ENCODE results near the gene ACTBL2.

Gene ACTBL2

GRCh38 chr5:57503433-57503832 lies 20.8 kb upstream of the ACTBL2 start:
- no peak overlapping the region for H3K4me3 ChIP-seq (replicated peaks; ENCODE audit: low read depth, low read length)
- no peak for TF ChIP-seq CTCF (IDR thresholded peaks at IDR 0.05; ENCODE audit: low read depth, low read length, missing control alignments)
- DNase-seq (ENCODE audit: extremely low read depth, low read depth) = no peak

GRCh38 chr5:57501414-57502201 lies 19.0 kb upstream of the ACTBL2 start:
- DNase-seq (ENCODE audit: extremely low read depth, low read depth) = no peak
- no peak overlapping the region for H3K4me3 ChIP-seq (replicated peaks; ENCODE audit: low read depth, low read length)
- no peak for TF ChIP-seq CTCF (IDR thresholded peaks at IDR 0.05; ENCODE audit: low read depth, low read length, missing control alignments)

- DNase-seq (ENCODE audit: extremely low read depth, low read depth) = peak; percentile 63
- peak; percentile 68 for TF ChIP-seq CTCF (IDR thresholded peaks at IDR 0.05; ENCODE audit: low read depth, low read length, missing control alignments)
- H3K4me3 ChIP-seq (replicated peaks; ENCODE audit: low read depth, low read length) = no peak overlapping the region
Measured at GRCh38 chr5:57499262-57500050, 16.8 kb upstream of the ACTBL2 start.

- no peak for TF ChIP-seq CTCF (IDR thresholded peaks at IDR 0.05; ENCODE audit: low read depth, low read length, missing control alignments)
- H3K4me3 ChIP-seq (replicated peaks; ENCODE audit: low read depth, low read length) = no peak overlapping the region
- DNase-seq (ENCODE audit: extremely low read depth, low read depth) = no peak
Measured at GRCh38 chr5:57497733-57498132, 15.1 kb upstream of the ACTBL2 start.

GRCh38 chr5:57495285-57496086 lies 12.9 kb upstream of the ACTBL2 start:
- no peak for DNase-seq (ENCODE audit: extremely low read depth, low read depth)
- H3K4me3 ChIP-seq (replicated peaks; ENCODE audit: low read depth, low read length) = no peak overlapping the region
- no peak for TF ChIP-seq CTCF (IDR thresholded peaks at IDR 0.05; ENCODE audit: low read depth, low read length, missing control alignments)

Data from HFF-Myc (cell line).